Skeletal muscle cell (primary cell): ENCODE results near the gene SPIN2A.
"Not testable (repeated sequence)": the region's sequence is repeated elsewhere in the genome, so short reads cannot be mapped to it uniquely, and the experiment has no call there.

Source experiments
- DNase-seq: peaks from one replicate; pipeline ENCODE4 v3.0.0-alpha.2; 2010; ENCODE audit warnings: low read depth
- H3K4me3 ChIP-seq: 2 replicates; pipeline ENCODE4 v1.5.1; 2011; ENCODE audit warnings: low read depth, mild to moderate bottlenecking, control low read depth, low read length, moderate library complexity

Gene SPIN2A

GRCh38 chrX:57104406-57104805 is 32.8 kb downstream of the SPIN2A start:
- no peak for DNase-seq
- no peak overlapping the region for H3K4me3 ChIP-seq

GRCh38 chrX:57103489-57103888 is 33.7 kb downstream of the SPIN2A start:
- no peak overlapping the region for H3K4me3 ChIP-seq
- no peak for DNase-seq

GRCh38 chrX:57102918-57103317 is 34.3 kb downstream of the SPIN2A start:
- H3K4me3 ChIP-seq, DNase-seq: not testable (repeated sequence)
